A549 (cell line): ENCODE results near the gene SSR1.

Experiments used
- CTCF ChIP-seq: fragments of >200 bp; sonication (Bioruptor Twin); formaldehyde crosslinking; IDR thresholded peaks from 3 replicates; pipeline ENCODE4 v1.5.1; 2016
- EP300 ChIP-seq, 2 experiments: fragments of >200 bp; sonication (Bioruptor Twin); formaldehyde crosslinking; IDR thresholded peaks; 2 replicates in 1 of 2; 3 replicates in 1 of 2; pipeline ENCODE4 v1.6.1; 2016 to 2017

- TF ChIP-seq CTCF = peak; percentile 55
- no peak for TF ChIP-seq EP300 (IDR thresholded peaks at IDR 0.05)
Observed at GRCh38 chr6:7238900-7239589, 74.0 kb downstream of the SSR1 start.
